GM12873 (cell line): ENCODE results near the gene MYL9.

Experiments
- CTCF ChIP-seq: IDR thresholded peaks from 2 replicates; pipeline ENCODE4 v1.5.1; 2012; ENCODE audit warnings: low read depth, mild to moderate bottlenecking, moderate library complexity, low read length, control low read depth; ENCODE audit not compliant: insufficient read depth; ENCODE audit errors: missing control alignments

Gene MYL9

GRCh38 chr20:36548006-36548315 is 6.6 kb downstream of the MYL9 start:
- TF ChIP-seq CTCF, result no peak

GRCh38 chr20:36548704-36549627 is 7.6 kb downstream of the MYL9 start:
- no peak for TF ChIP-seq CTCF

GRCh38 chr20:36549628-36549941 is 8.3 kb downstream of the MYL9 start:
- no peak for TF ChIP-seq CTCF

- no peak for TF ChIP-seq CTCF
Observed at GRCh38 chr20:36549942-36550789, 8.8 kb downstream of the MYL9 start.

- no peak for TF ChIP-seq CTCF
Observed at GRCh38 chr20:36550790-36551299, 9.5 kb downstream of the MYL9 start.

- no peak for TF ChIP-seq CTCF
Observed at GRCh38 chr20:36555248-36555647, 13.9 kb downstream of the MYL9 start.

- TF ChIP-seq CTCF, result no peak
Observed at GRCh38 chr20:36562724-36563123, 21.4 kb downstream of the MYL9 start.
